HCT116 (cell line): Measurements from ENCODE around the gene CAPN5. TPM values are rescaled to one million over a fixed set of nuclear protein-coding genes. Genes with fewer than 3 reads are reported as not detected.

Source experiments
- ATAC-seq: fragments of 200-7000 bp; cut with Tn5 transposase; 2 replicates; pipeline ENCODE4 v1.9.1; 2020; ENCODE audit warnings: mild to moderate bottlenecking, moderate library complexity
- BruUV-seq: library from RNA; stranded (reverse); fragments of 400-500 nt; replicated peaks from 2 replicates; lab custom pipeline; 2021; lab: Mats Ljungman, UMichigan
- CTCF ChIA-PET: fragments of 300-600 bp; sonication (Branson Sonifier 250); formaldehyde crosslinking; loops from one replicate; lab custom pipeline; 2021; ENCODE audit warnings: antibody characterized with exemption; lab: Charles Lee
- POLR2A ChIA-PET: fragments of 300-600, 350-600 bp; sonication (Branson Sonifier 250); formaldehyde crosslinking; loops from one replicate; lab custom pipeline; 2021; ENCODE audit warnings: antibody characterized with exemption; lab: Charles Lee
- RAD21 ChIA-PET, 2 experiments: fragments of 300-600 bp; sonication (Branson Sonifier 250); formaldehyde crosslinking; loops; one replicate each; lab custom pipeline; 2023; ENCODE audit warnings: low total read pairs in 2 of 2; ENCODE audit not compliant: uncharacterized antibody in 2 of 2, unreplicated experiment in 2 of 2, low non-redundant PET in 1 of 2; lab: Charles Lee
- DNase-seq: peaks from one replicate; pipeline ENCODE4 v3.0.0-alpha.2; 2010; ENCODE audit warnings: low read depth, low spot score
- H2AFZ ChIP-seq: fragments of 200-600 bp; shearing (Covaris generic), sonication (generic); 2 replicates; pipeline ENCODE4 v1.6.1; 2017; ENCODE audit warnings: low read depth, mixed run types, mixed read lengths, antibody characterized with exemption, low read length; ENCODE audit not compliant: poor library complexity, severe bottlenecking
- H3K27ac ChIP-seq: 2 replicates; pipeline ENCODE4 v1.5.1; 2012; ENCODE audit warnings: low read depth, low read length
- H3K27me3 ChIP-seq: fragments of 200-600 bp; sonication (generic); 2 replicates; pipeline ENCODE4 v1.6.1; 2016; ENCODE audit warnings: mixed run types, low read length, mixed read lengths; ENCODE audit not compliant: insufficient read depth
- H3K36me3 ChIP-seq, 2 experiments: fragments of 200-500 bp in 1 of 2; fragments of 200-600 bp in 1 of 2; sonication (Bioruptor generic) in 1 of 2; sonication (generic) in 1 of 2; 2 replicates each; pipeline versions ENCODE4 v1.5.1 to v1.6.1; 2014 to 2016; ENCODE audit warnings: low read length in 2 of 2, inconsistent platforms in 1 of 2, mixed read lengths in 1 of 2, mixed run types in 1 of 2; ENCODE audit not compliant: insufficient read depth in 2 of 2, control insufficient read depth in 1 of 2
- H3K4me1 ChIP-seq, 2 experiments: fragments of 200-600 bp in 1 of 2; sonication (generic) in 1 of 2; 2 replicates each; pipeline versions ENCODE4 v1.5.1 to v1.6.1; 2012 to 2017; ENCODE audit warnings: low read length in 2 of 2, inconsistent platforms in 1 of 2, mild to moderate bottlenecking in 1 of 2, mixed read lengths in 1 of 2, mixed run types in 1 of 2, moderate library complexity in 1 of 2; ENCODE audit not compliant: insufficient read depth in 2 of 2, control insufficient read depth in 1 of 2
- H3K4me2 ChIP-seq: fragments of 200-600 bp; sonication (generic); 2 replicates; pipeline ENCODE4 v1.6.1; 2017; ENCODE audit warnings: mixed run types, low read length, mixed read lengths
- H3K4me3 ChIP-seq, 2 experiments: fragments of 200-600 bp in 1 of 2; sonication (generic) in 1 of 2; replicated peaks in 1 of 2; 2 replicates each; pipeline ENCODE4 v1.5.1; 2011 to 2016; ENCODE audit warnings: low read length in 2 of 2, control low read depth in 1 of 2, low read depth in 1 of 2, mild to moderate bottlenecking in 1 of 2, mixed read lengths in 1 of 2, mixed run types in 1 of 2
- H3K79me2 ChIP-seq: fragments of 200-600 bp; sonication (generic); 2 replicates; pipeline ENCODE4 v1.6.1; 2017; ENCODE audit warnings: mild to moderate bottlenecking, mixed run types, low read length, moderate library complexity, mixed read lengths; ENCODE audit not compliant: insufficient read depth
- H3K9ac ChIP-seq: fragments of 200-600 bp; sonication (generic); 2 replicates; pipeline ENCODE4 v1.6.1; 2016; ENCODE audit warnings: low read length, mixed read lengths
- H3K9me2 ChIP-seq: fragments of 200-600 bp; sonication (generic), shearing (Covaris generic); 2 replicates; pipeline ENCODE4 v1.6.1; 2017; ENCODE audit warnings: mixed run types, mild to moderate bottlenecking, moderate library complexity; ENCODE audit not compliant: insufficient read depth
- H3K9me3 ChIP-seq, 2 experiments: fragments of 200-500 bp in 1 of 2; fragments of 200-600 bp in 1 of 2; sonication (Bioruptor generic) in 1 of 2; sonication (generic) in 1 of 2; 2 replicates each; pipeline ENCODE4 v1.6.1; 2014 to 2017; ENCODE audit warnings: low read length in 2 of 2, mixed read lengths in 2 of 2, inconsistent platforms in 1 of 2, low read depth in 1 of 2, mild to moderate bottlenecking in 1 of 2, mixed run types in 1 of 2, moderate library complexity in 1 of 2; ENCODE audit not compliant: control insufficient read depth in 1 of 2, insufficient read depth in 1 of 2
- H4K20me1 ChIP-seq: fragments of 200-600 bp; sonication (generic), shearing (Covaris generic); 2 replicates; pipeline ENCODE4 v1.6.1; 2017; ENCODE audit warnings: mixed run types, mild to moderate bottlenecking, moderate library complexity; ENCODE audit not compliant: insufficient read depth
- CEBPB ChIP-seq: IDR thresholded peaks from 2 replicates; pipeline ENCODE4 v1.6.1; 2012; ENCODE audit warnings: low read depth
- CTCF ChIP-seq, 3 experiments: fragments of 200-600 bp in 1 of 3; sonication (generic) in 1 of 3; IDR thresholded peaks in 2 of 3; conservative IDR thresholded peaks in 1 of 3; 2 replicates each; pipeline ENCODE4 v1.5.1; 2012 to 2017; ENCODE audit warnings: low read depth in 2 of 3, low read length in 2 of 3, antibody characterized with exemption in 1 of 3, borderline replicate concordance in 1 of 3, control low read depth in 1 of 3, mild to moderate bottlenecking in 1 of 3, mixed read lengths in 1 of 3, mixed run types in 1 of 3, moderate library complexity in 1 of 3; ENCODE audit not compliant: insufficient read depth in 1 of 3
- SP1 ChIP-seq: IDR thresholded peaks from 2 replicates; pipeline ENCODE4 v1.6.1; 2012; ENCODE audit warnings: low read depth
- ZBTB33 ChIP-seq: IDR thresholded peaks from 2 replicates; pipeline ENCODE4 v1.6.1; 2011; ENCODE audit warnings: mild to moderate bottlenecking, low read length, moderate library complexity; ENCODE audit not compliant: insufficient replicate concordance; ENCODE audit errors: extremely low read depth
- intact Hi-C: fragments of 100-400 bp; cut with micrococcal nuclease; formaldehyde crosslinking; loops from 2 replicates; pipeline ENCODE4 v1.10.0; 2022
- total RNA-seq: library from RNA; stranded (reverse); gene quantifications from one replicate; pipeline ENCODE4 v1.2.1, GENCODE V29; 2021; ENCODE audit not compliant: unreplicated experiment

Gene CAPN5
- total RNA-seq, 1 experiment from 2014 or later, result 8.6 TPM

DNA sequence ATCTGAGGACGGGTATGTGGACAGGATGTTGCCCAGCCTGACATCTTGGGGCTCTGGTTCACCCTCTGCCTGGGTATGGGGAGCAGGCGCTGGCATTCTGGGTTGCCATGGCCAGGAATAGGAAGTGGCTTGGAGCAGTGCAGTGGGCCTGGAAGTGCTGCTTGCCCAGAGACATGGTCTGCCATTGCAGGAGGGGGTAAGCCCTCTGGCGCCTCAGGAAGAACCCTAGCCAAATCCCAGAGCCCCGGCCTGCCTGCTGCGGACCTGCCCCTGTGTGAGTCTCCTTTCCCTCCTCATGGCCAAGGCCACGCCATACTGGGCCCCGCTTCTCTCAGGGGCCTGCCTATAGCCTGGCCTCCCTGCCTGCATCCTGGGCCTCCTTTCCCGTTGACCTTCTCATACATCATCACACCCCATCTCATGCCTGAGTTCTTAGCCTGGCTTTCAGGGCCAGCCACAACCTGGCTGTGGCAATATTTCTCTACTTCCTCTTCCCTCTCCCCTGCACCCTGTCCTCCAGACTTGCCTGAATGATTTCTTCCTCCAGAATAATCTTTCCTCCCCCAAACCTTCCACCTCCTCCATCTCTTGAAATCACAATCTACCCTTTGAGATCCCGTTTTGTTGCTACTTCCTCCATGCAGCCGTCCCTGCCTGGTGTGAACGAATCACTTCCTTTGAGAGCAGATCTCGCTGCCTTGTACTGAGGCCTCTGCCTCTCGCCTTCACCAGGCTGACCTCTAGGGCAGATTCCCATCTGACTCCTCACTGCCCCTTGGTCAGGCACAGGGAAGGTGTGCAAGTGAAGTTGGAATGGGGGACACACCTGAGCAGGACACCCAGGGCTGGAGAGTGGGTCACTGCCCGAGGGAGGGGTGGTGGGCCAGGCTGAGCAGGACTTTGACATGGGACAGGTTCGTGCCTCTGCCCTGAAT lies 5.2 kb downstream of the CAPN5 start (continued):
- TF ChIP-seq CTCF (IDR thresholded peaks at IDR 0.05 in 2 of 3, conservative IDR thresholded peaks at IDR 0.05 in 1 of 3; ENCODE audit: borderline replicate concordance in 1 of 3, insufficient read depth in 1 of 3, low read depth in 2 of 3, low read length in 2 of 3) (no peak), ZBTB33 (no peak)

DNA sequence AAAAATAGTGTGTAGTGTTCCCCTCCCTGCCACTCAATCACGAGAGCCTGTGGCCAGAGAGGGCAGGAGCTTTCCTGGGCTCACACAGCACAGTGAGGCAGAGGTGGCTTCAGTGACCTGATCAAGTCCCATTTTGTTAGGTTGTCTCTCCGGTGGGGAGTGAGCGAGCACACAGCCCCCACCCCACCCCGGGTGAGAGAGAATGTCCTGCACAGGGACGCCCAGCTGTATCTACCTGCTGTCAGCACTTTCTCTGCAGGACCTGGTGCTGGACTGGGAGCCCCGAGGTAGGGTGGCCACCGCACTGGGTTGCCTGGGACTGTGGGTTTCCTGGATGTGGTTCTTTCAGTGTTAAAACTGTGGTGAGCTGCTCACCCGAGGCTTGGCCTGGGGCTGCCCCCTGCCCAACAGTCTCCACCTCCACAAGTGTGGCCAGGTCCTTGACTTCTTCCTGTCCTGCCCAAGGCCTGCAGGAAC lies 6.1 kb downstream of the CAPN5 start:
- no peaks in the 10 kb centered on the region for H3K79me2 ChIP-seq
- H3K36me3 ChIP-seq, result no peaks in the 10 kb centered on the region
- no peak for DNase-seq
- no peak for TF ChIP-seq SP1
- TF ChIP-seq CEBPB, result no peak
- TF ChIP-seq, all 23 proteins: peak for 0
- Histone ChIP-seq H3K4me1 (peaks cover 25 to 32% of the 10 kb centered on the region in 2 experiments), H3K9me2 (no peaks in the 10 kb centered on the region), H3K9ac (peak overlapping the region; percentile 40; the same call in 1 of the 2 replicates), H3K27ac (peak overlapping the region; percentile 68; the same call in 1 of the 2 replicates), H3K4me2 (peak overlapping the region; percentile 49), H4K20me1 (no peaks in the 10 kb centered on the region), H3K4me3 (no peak overlapping the region), H3K9me3 (no peaks in the 10 kb centered on the region), H2AFZ (no peak overlapping the region), H3K27me3 (no peaks in the 10 kb centered on the region)
- BruUV-seq, result no TSS peak
- peak; percentile 26; the same call in 1 of the 2 replicates for ATAC-seq
- intact Hi-C loops, result no loop called here
- ChIA-PET RAD21 (no interaction called here), POLR2A (interaction anchor here (1.5 kb wide), 1 partner anchor 40 kb away, joined by 3 read pairs; no protein-coding TSS in a partner anchor), CTCF (interaction anchor here (1.0 to 3.5 kb wide), 6 partner anchors 9 to 153 kb away, joined by 3 to 17 read pairs (median 4); no protein-coding TSS in a partner anchor)
